MCF 10A (cell line): Measurements from ENCODE around the gene CCDC137. TPM values are rescaled to one million over a fixed set of nuclear protein-coding genes. Genes with fewer than 3 reads are reported as not detected.

Experiments
- BruUV-seq: library from RNA; stranded (reverse); fragments of 400-500 nt; replicated peaks from 2 replicates; lab custom pipeline; 2021; lab: Mats Ljungman, UMichigan
- CTCF ChIA-PET: fragments of 300-600 bp; sonication (Branson Sonifier 250); formaldehyde crosslinking; extraction: SDS; loops from one replicate; lab custom pipeline; 2021; ENCODE audit warnings: antibody characterized with exemption, inconsistent platforms; lab: Yijun Ruan, JAX
- POLR2A ChIA-PET: fragments of 300-600, 350-650 bp; sonication (Branson Sonifier 250); formaldehyde crosslinking; extraction: SDS; loops from one replicate; lab custom pipeline; 2020; ENCODE audit warnings: antibody characterized with exemption, inconsistent platforms; lab: Yijun Ruan, JAX
- DNase-seq: peaks from one replicate; pipeline ENCODE4 v3.0.0-alpha.2; 2018; ENCODE audit not compliant: unreplicated experiment
- H3K27ac Mint-ChIP-seq: one replicate; pipeline ENCODE4 v1.8.0; 2022; ENCODE audit warnings: mild to moderate bottlenecking, low read depth, mixed read lengths; ENCODE audit not compliant: unreplicated experiment
- H3K27me3 Mint-ChIP-seq: one replicate; pipeline ENCODE4 v1.8.0; 2022; ENCODE audit warnings: mixed read lengths; ENCODE audit not compliant: insufficient read depth, unreplicated experiment
- H3K36me3 Mint-ChIP-seq: one replicate; pipeline ENCODE4 v1.8.0; 2022; ENCODE audit warnings: mild to moderate bottlenecking, moderate library complexity, mixed read lengths; ENCODE audit not compliant: insufficient read depth, unreplicated experiment
- H3K4me1 Mint-ChIP-seq: one replicate; pipeline ENCODE4 v1.8.0; 2022; ENCODE audit warnings: mixed read lengths; ENCODE audit not compliant: insufficient read depth, unreplicated experiment
- H3K4me3 Mint-ChIP-seq: one replicate; pipeline ENCODE4 v1.8.0; 2022; ENCODE audit warnings: mild to moderate bottlenecking, moderate library complexity, mixed read lengths; ENCODE audit not compliant: unreplicated experiment
- H3K9me3 Mint-ChIP-seq: one replicate; pipeline ENCODE4 v1.8.0; 2022; ENCODE audit warnings: mixed read lengths; ENCODE audit not compliant: unreplicated experiment
- CTCF ChIP-seq: fragments of 200-600 bp; IDR thresholded peaks from one replicate; pipeline ENCODE4 v1.8.0; 2022; ENCODE audit warnings: antibody characterized with exemption, mild to moderate bottlenecking; ENCODE audit not compliant: unreplicated experiment
- intact Hi-C: fragments of 100-400 bp; cut with micrococcal nuclease; formaldehyde crosslinking; loops from 2 replicates; pipeline ENCODE4 v1.14.1; 2022
- total RNA-seq: library from RNA; stranded (reverse); gene quantifications from 2 replicates; pipeline ENCODE4 v1.2.3, GENCODE V29; 2022

Gene CCDC137
- total RNA-seq, 1 experiment from 2014 or later: 27.1 TPM

DNA sequence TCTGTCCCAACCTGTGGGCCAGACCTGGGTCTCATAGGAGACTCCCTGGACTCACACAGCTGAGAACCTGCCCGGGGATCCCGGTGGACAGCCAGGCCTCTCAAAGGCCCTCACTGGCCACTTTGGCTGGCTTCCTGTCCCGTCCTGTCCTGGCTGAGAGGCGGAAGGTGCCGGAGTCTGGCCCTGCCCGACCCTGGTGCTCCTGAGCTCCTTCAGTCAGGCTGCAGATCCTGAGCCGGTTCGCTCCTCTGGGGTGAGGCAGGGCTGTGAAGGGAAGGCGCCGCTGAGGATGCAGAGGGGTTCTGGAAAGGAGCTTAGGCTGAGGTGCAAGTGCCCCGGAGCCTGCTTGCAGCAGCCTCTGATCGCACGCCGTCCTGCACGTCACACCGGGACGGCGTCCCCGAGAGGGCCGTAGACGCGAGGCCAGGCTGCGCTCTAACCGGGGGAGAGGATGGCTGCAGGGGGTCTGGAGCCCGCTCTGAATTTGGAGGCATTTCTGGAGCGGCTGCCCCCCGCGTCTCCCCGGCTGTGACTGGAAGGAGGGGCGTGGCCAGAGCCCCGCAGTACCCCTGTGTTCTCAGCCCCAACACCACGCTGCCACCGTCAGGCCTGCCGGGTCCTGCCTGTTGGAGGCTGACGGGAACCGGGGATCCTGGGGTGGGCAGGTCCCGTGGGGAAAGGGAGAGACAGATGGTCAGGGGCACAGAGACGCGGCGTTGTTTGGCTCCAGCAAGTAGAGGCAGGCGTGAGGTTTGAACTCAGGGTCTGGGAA is 21.4 kb downstream of the CCDC137 start:
- intact Hi-C loops: no loop called here
- H3K27ac Mint-ChIP-seq: no peak overlapping the region
- no peak for TF ChIP-seq CTCF
- no TSS peak for BruUV-seq
- peaks cover 5% of the 10 kb centered on the region for H3K4me1 Mint-ChIP-seq
- no peak overlapping the region for H3K4me3 Mint-ChIP-seq
- DNase-seq: no peak
- no peaks in the 10 kb centered on the region for H3K27me3 Mint-ChIP-seq
- H3K9me3 Mint-ChIP-seq: no peaks in the 10 kb centered on the region
- POLR2A ChIA-PET: interaction anchor here (2.3 kb wide), 1 partner anchor 15 kb away, joined by 7 read pairs; the partner anchor contains the start of gene MRPL12
- H3K36me3 Mint-ChIP-seq: peaks cover 59% of the 10 kb centered on the region
- CTCF ChIA-PET: interaction anchor here (0.6 kb wide), 1 partner anchor 285 kb away, joined by 5 read pairs; no protein-coding TSS in a partner anchor

DNA sequence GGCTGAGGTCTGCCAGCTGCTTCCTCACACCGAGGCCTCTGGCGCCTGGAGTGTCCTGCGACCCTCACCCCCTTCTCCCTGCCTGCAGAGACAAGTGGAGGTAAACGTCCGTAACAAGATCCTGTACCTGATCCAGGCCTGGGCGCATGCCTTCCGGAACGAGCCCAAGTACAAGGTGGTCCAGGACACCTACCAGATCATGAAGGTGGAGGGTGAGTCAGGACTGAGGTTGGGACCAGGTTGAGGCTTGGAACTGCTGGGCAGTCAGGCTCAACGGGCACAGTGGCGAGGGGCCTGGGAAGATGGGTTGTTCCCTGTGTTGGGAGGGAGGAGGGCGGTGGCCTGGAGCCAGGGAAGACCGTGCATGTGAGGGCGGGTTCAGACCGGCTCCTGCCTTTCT is 22.1 kb downstream of the CCDC137 start:
- intact Hi-C loops: no loop called here
- POLR2A ChIA-PET: interaction anchor here (2.3 kb wide), 1 partner anchor 14 kb away, joined by 7 read pairs; the partner anchor contains the start of gene MRPL12
- peaks cover 60% of the 10 kb centered on the region for H3K36me3 Mint-ChIP-seq
- no peaks in the 10 kb centered on the region for H3K9me3 Mint-ChIP-seq
- CTCF ChIA-PET: no interaction called here
- no peak overlapping the region for H3K4me3 Mint-ChIP-seq
- no peaks in the 10 kb centered on the region for H3K27me3 Mint-ChIP-seq
- BruUV-seq: no TSS peak
- TF ChIP-seq CTCF: no peak
- H3K27ac Mint-ChIP-seq: no peak overlapping the region
- no peak for DNase-seq
- H3K4me1 Mint-ChIP-seq: peaks cover 5% of the 10 kb centered on the region

GRCh38 chr17:81690066-81690465 is 23.5 kb downstream of the CCDC137 start:
- Mint-ChIP-seq H3K4me3 (no peak overlapping the region), H3K36me3 (peaks cover 51% of the 10 kb centered on the region), H3K9me3 (no peaks in the 10 kb centered on the region), H3K27me3 (no peaks in the 10 kb centered on the region), H3K27ac (no peak overlapping the region), H3K4me1 (peaks cover 5% of the 10 kb centered on the region)
- ChIA-PET POLR2A (no interaction called here), CTCF (interaction anchor here (0.7 kb wide), 1 partner anchor 12 kb away, joined by 4 read pairs; no protein-coding TSS in a partner anchor)
- DNase-seq: no peak
- no peak for TF ChIP-seq CTCF
- intact Hi-C loops: no loop called here
- no TSS peak for BruUV-seq

GRCh38 chr17:81690549-81690948 is 24.0 kb downstream of the CCDC137 start:
- peaks cover 49% of the 10 kb centered on the region for H3K36me3 Mint-ChIP-seq
- POLR2A ChIA-PET: interaction anchor here (2.7 kb wide), 1 partner anchor 12 kb away, joined by 11 read pairs; the partner anchor contains the start of gene MRPL12
- H3K4me1 Mint-ChIP-seq: peaks cover under 1% of the 10 kb centered on the region
- DNase-seq: no peak
- H3K4me3 Mint-ChIP-seq: no peak overlapping the region
- BruUV-seq: no TSS peak
- H3K9me3 Mint-ChIP-seq: no peaks in the 10 kb centered on the region
- CTCF ChIA-PET: interaction anchor here (0.7 kb wide), 1 partner anchor 12 kb away, joined by 4 read pairs; no protein-coding TSS in a partner anchor
- no peaks in the 10 kb centered on the region for H3K27me3 Mint-ChIP-seq
- TF ChIP-seq CTCF: no peak
- intact Hi-C loops: no loop called here
- no peak overlapping the region for H3K27ac Mint-ChIP-seq
